HG03565 (cell line): ENCODE measurements around the gene AKAP13.
"Not testable (repeated sequence)": the region's sequence is repeated elsewhere in the genome, so short reads cannot be mapped to it uniquely, and the experiment has no call there.

Experiments
- ATAC-seq: cut with Tn5 transposase; IDR thresholded peaks from one replicate; pipeline ENCODE4 v1.9.1; 2021; ENCODE audit warnings: mild to moderate bottlenecking, moderate library complexity; ENCODE audit not compliant: unreplicated experiment

The AKAP13 gene

GRCh38 chr15:85794598-85795336 is 414.4 kb downstream of the AKAP13 start, which contains the start of gene KLHL25:
Gene KLHL25 (minus strand): TSS chr15:85794925. CDS start chr15:85769810, 25,115 bp downstream.
- peak; percentile 96 for ATAC-seq

DNA sequence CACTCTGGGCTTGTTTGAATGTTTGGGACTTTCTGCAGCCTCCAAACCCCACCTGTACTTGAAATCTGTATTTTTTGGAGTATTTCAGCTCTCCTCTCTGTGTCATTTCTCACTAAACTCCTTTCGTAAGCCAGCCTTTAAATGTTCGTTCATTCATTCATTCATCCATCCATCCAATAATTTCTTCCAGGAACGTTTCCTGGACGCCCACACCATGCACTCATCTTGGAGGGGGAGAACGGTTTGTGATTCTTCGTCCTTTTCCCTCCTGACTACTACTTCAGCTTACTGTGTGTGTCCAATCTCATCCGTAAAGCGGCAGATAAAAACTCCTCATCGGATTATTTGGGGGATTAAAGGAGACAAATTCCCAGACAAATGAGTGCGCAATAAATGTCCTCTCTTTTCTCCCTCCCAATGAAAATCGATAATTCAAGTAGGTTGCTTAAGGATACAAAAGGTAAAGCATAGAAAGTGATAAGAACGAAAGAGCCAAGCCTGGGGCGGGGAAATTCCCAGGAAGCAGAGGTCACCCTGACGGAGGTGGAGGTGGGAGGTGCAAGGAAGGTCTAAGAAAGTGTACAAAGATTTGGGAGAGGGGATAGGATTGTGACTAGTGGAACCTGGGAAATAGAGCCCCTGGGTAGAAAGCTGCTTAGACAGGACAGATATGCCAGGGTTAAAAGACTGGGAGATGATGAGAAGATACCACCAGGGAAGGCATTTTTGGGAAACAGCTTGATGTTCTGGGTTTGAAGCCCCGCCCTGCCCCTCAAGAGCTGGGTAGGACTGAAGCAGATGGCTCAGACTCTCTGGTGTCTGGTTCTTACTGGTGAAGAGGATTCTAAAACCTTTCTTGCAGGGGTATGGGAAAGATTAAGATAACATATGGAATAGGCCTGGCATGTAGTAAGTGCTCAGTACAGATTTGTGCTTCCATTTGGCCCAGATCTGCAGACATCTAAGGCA is 415.2 kb downstream of the AKAP13 start:
- ATAC-seq: no peak

GRCh38 chr15:85796371-85796770 is 416.0 kb downstream of the AKAP13 start:
- ATAC-seq: not testable (repeated sequence)
